GM21737 (cell line): ENCODE data around the gene UBR1.
"Not testable (repeated sequence)": the region's sequence is repeated elsewhere in the genome, so short reads cannot be mapped to it uniquely, and the experiment has no call there.

Experiments used
- ATAC-seq: cut with Tn5 transposase; IDR thresholded peaks from one replicate; pipeline ENCODE4 v1.9.1; 2021; ENCODE audit warnings: mild to moderate bottlenecking, moderate library complexity; ENCODE audit not compliant: unreplicated experiment

Gene UBR1

DNA sequence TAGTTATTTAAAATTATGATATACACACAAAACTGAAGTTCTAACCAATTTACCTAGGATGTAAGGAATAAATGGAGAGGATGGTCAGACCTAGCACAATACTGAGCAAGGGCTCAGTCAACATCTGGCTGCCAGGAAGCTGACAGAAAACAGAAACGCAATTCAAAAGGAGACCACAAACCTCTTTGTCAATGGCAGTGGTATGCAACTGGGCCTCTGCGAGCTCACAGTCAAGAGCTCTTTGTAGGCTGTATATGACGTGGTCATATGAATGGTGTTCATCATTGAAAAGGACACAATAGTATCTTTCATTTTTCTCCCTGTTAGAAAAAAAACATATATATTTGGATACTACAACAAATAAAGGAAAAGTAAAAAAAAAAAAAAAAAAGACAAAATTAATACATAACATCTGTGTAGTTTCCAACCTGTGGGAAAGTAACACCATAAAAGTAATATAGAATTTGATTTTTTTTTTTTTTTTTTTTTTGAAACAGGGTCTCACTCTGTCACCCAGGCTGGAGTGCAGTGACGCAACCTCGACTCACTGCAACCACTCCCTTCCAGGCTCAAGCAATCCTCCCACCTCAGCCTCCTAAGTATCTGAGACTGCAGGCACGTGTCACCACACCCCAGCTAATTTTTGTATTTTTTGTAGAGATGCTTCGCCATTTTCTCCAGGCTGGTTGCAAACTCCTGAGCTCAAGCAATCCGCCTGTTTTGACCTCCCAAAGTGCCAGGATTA lies 37.9 kb downstream of the UBR1 start:
- no peak for ATAC-seq

- ATAC-seq, result no peak
Measured at GRCh38 chr15:43056696-43057095, 49.1 kb downstream of the UBR1 start.

GRCh38 chr15:43052860-43053259 lies 53.0 kb downstream of the UBR1 start:
- no peak for ATAC-seq

DNA sequence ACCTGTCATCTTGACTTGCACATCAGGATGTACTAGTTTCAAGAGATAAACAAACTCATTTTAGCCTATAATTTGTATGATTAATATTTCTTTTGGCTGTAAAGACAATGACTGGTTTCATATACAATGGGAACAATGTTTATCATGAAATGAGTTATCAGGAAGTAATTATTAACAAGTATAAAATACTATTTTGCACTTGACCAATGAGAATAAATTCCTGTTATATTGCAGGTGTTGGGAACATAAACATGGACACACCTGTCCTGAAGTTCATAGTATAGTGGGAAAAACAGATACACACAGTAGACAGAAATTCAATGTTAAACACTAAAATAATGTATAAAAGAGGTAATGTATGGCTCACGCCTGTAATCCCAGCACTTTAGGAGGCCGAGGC lies 56.9 kb downstream of the UBR1 start:
- no peak for ATAC-seq

DNA sequence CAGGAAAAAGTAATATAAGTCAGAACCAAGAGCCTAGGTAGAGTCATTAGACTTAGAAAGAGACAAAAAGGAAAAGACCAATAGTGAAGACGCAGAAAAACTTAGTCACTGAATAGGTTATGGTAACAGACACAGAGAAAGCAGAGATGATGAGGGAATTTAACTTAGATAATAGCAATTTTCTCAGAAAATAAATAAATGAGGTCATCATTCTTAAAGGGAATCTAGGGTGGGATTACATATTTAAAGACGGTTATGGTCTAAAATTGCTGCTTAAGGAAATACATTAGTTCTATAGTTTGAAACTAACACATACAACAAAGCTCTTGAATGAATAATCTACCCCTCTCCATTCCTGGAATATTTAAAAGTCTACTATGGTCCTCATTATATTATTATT lies 59.4 kb downstream of the UBR1 start:
- no peak for ATAC-seq

DNA sequence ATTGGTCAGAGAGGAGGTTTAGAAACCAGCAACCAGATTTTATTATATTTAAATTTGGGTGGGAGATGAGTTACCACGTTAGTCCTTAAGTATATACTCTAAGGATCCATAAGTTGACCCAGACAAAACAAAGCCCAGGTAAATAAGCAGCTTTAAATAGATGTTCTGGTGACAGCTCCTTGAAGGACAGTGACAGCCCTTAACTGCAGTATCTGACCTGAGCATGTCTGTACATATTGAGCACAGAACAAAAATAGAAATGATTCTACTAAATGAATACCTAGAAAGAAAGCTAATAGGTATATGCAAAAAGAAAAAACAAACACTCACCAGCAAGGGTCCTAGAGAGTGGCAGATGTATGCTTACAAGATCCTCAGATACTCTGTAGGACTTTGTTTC lies 63.0 kb downstream of the UBR1 start:
- no peak for ATAC-seq

DNA sequence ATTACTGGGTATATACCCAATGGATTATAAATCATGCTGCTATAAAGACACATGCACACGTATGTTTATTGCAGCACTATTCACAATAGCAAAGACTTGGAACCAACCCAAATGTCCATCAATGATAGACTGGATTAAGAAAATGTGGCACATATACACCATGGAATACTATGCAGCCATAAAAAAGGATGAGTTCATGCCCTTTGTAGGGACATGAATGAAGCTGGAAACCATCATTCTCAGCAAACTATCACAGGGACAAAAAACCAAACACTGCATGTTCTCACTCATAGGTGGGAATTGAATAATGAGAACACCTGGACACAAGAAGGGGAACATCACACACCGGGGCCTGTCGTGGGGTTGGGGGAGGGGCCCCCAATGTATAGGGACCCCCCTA lies 64.8 kb downstream of the UBR1 start:
- ATAC-seq, result not testable (repeated sequence)

- ATAC-seq, result not testable (repeated sequence)
Measured at GRCh38 chr15:43035240-43035639, 70.6 kb downstream of the UBR1 start.

DNA sequence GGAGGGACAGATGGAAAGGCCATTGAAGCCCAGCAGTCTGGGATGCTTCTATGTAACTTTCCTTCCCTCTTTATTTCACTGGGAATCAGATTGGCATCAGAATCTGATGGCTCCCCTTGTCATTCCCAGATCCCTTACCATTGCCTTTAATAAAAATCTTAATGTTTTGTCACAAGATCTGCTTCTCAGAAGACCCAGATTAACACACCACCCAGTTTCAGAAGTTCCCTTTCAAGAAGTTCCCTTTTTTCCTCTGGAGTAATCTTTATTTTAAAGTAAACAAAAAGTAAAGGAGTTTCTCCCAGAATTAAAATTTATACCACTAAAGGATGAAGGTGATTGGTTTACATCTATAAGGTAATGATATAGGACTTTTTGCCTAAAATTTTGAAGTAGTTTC lies 76.4 kb downstream of the UBR1 start:
- no peak for ATAC-seq

GRCh38 chr15:43025150-43025549 lies 80.7 kb downstream of the UBR1 start:
- ATAC-seq, result no peak

GRCh38 chr15:43014671-43015070 lies 91.2 kb downstream of the UBR1 start:
- ATAC-seq, result not testable (repeated sequence)

GRCh38 chr15:43009206-43009605 lies 96.6 kb downstream of the UBR1 start:
- no peak for ATAC-seq

GRCh38 chr15:43008150-43008549 lies 97.7 kb downstream of the UBR1 start:
- no peak for ATAC-seq

DNA sequence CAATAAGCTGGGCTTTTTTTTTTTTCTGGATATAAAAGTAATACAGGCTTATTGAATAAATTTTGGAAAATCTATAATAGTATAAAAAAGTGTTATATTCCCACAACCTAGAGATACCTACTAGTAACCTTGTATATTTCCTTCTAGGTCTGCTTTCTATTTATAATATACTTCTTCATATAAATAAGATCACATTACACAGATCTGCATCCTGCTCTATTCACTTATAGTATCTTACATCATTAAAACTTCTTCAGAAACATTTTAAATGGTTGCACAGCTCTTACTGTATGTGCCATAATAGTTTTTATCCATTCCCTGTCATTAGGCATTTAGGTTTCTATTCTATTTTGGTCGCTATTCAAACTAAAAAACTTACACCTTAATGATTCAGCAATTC lies 98.3 kb downstream of the UBR1 start:
- no peak for ATAC-seq

GRCh38 chr15:43006991-43007390 lies 98.8 kb downstream of the UBR1 start:
- ATAC-seq, result no peak

GRCh38 chr15:43004886-43005595 lies 100.8 kb downstream of the UBR1 start:
- ATAC-seq, result not testable (repeated sequence)

DNA sequence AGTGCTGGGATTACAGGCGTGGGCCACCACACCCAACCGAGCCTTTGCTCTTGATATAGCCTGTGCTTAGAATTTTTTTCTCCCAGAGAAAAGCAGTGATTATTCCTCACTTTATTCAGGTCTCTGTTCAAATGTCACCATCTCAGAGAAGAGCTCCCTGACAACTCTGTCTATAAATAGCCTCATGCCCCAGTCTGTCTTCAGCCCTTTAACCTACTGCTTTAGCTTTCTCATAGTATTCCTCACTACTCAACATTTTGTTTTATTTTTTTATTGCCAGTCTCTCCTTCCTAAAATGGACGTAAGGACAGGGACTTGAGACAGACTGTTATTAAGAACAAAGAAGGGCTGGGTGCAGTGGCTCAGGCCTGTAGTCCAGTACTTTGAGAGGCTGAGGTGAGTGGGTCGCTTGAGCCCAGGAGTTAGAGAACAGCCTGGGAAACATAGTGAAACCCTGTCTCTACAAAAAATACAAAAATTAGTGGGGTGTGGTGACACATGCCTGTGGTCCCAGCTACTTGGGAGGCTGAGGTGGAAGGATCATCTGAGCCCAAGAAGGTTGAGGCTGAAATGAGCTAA lies 106.5 kb downstream of the UBR1 start:
- ATAC-seq, result no peak

- ATAC-seq, result no peak
Measured at GRCh38 chr15:42996871-42997270, 109.0 kb downstream of the UBR1 start.

DNA sequence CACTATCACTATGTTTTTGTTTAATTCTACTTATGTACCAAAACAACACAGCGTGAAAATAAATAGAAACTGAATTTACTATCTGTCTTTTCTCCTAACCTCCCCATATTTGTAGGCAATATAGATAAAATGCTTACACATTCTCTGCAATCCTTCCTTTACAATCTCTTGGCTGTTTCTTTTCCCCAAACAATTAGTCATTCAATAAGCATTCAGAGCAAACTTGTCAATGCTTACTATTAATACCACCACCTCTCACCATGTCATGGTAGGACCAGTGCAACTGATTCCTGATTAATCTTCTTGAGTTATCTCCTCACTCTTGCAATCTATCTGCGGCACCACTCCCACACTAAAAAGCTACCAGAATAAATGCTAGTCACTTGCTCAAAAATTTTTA lies 111.3 kb downstream of the UBR1 start:
- no peak for ATAC-seq

GRCh38 chr15:42992626-42993025 lies 113.2 kb downstream of the UBR1 start:
- no peak for ATAC-seq

DNA sequence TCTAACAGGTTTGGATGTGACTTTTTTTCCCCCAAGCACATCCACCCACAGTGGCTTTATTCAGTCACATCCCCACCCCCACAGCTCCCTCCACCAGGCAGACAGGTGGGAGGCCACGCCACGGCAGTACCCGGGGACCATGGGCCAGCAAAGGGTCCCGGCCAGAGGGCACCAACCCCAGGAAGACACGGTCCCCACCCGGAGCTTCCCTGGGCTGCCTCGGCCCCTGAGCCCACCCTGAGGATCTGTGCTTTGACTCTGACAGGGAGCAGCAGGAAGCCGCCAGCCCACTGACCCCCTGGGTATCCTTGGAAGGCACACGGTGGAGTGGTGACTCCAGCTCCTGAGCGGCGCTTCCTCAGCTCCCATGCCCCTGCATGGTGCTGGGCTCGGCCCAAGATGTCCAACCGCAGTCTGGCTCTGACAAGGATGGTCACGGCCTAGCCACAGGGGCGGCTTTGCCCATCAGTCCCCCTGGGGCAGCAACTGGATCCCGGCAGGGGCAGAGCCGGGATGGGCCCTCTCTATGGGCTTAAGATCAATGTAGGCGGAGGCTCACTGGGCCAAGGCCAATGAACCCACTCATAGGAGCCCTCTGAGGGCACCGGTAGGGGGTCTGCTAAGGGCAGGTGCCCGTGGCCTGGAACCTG lies 119.0 kb downstream of the UBR1 start:
- ATAC-seq, result no peak
